ENCODE data around the gene AGPAT2.

GRCh38 chr9:136725612-136726011 is 38.4 kb upstream of the AGPAT2 start:
- TF ChIP-seq, protein P1, sequence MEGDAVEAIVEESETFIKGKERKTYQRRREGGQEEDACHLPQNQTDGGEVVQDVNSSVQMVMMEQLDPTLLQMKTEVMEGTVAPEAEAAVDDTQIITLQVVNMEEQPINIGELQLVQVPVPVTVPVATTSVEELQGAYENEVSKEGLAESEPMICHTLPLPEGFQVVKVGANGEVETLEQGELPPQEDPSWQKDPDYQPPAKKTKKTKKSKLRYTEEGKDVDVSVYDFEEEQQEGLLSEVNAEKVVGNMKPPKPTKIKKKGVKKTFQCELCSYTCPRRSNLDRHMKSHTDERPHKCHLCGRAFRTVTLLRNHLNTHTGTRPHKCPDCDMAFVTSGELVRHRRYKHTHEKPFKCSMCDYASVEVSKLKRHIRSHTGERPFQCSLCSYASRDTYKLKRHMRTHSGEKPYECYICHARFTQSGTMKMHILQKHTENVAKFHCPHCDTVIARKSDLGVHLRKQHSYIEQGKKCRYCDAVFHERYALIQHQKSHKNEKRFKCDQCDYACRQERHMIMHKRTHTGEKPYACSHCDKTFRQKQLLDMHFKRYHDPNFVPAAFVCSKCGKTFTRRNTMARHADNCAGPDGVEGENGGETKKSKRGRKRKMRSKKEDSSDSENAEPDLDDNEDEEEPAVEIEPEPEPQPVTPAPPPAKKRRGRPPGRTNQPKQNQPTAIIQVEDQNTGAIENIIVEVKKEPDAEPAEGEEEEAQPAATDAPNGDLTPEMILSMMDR (IDR thresholded peaks at IDR 0.05; ENCODE audit: poor library complexity), result no peak
- TF ChIP-seq EZH2 (IDR thresholded peaks at IDR 0.05; ENCODE audit: borderline replicate concordance), result no peak
